ENCODE results near the gene FFAR1.
A peak's percentile ranks its signal among the peaks of the same experiment; 100 is the strongest.

DNA sequence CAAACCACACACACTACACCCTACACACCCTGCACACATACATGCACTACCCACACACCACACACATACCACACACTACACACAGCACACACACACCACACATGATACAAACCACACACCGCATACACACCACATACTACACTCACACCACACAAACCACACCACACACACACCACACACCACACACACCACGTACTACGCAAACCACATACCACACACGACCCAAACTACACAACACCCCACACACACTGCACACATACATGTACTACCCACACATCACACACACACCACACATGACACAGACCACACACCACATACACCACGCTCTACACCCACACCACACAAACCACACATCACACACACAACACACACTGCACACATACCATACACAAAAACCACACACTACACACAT lies 49.1 kb upstream of the FFAR1 start:
- TF ChIP-seq, protein P1, sequence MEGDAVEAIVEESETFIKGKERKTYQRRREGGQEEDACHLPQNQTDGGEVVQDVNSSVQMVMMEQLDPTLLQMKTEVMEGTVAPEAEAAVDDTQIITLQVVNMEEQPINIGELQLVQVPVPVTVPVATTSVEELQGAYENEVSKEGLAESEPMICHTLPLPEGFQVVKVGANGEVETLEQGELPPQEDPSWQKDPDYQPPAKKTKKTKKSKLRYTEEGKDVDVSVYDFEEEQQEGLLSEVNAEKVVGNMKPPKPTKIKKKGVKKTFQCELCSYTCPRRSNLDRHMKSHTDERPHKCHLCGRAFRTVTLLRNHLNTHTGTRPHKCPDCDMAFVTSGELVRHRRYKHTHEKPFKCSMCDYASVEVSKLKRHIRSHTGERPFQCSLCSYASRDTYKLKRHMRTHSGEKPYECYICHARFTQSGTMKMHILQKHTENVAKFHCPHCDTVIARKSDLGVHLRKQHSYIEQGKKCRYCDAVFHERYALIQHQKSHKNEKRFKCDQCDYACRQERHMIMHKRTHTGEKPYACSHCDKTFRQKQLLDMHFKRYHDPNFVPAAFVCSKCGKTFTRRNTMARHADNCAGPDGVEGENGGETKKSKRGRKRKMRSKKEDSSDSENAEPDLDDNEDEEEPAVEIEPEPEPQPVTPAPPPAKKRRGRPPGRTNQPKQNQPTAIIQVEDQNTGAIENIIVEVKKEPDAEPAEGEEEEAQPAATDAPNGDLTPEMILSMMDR (IDR thresholded peaks at IDR 0.05): peak in 1 of 3 donors; percentile 6
- TF ChIP-seq POLR2A (IDR thresholded peaks at IDR 0.05): no peak

Measured in lower leg skin (tissue), 3 donors.